ENCODE data around the gene CLCF1.

DNA sequence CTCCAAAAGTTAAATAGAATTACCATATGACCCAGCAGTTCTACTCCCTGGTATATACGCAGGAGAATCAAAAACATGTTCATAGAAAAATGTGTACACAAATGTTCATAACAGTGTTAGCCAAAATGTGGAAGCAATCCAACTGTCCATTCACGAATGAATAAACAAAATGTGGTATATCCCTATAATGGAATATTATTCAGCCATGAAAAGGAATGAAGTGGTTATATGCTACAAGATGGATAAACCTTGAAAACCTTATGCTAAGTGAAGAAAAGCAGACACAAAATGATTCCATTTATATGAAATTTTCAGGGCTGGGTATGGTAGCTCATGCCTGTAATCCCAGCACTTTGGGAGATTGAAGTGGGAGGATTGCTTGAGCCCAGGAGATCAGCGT is 36.1 kb downstream of the CLCF1 start:
- TF ChIP-seq, protein P1, sequence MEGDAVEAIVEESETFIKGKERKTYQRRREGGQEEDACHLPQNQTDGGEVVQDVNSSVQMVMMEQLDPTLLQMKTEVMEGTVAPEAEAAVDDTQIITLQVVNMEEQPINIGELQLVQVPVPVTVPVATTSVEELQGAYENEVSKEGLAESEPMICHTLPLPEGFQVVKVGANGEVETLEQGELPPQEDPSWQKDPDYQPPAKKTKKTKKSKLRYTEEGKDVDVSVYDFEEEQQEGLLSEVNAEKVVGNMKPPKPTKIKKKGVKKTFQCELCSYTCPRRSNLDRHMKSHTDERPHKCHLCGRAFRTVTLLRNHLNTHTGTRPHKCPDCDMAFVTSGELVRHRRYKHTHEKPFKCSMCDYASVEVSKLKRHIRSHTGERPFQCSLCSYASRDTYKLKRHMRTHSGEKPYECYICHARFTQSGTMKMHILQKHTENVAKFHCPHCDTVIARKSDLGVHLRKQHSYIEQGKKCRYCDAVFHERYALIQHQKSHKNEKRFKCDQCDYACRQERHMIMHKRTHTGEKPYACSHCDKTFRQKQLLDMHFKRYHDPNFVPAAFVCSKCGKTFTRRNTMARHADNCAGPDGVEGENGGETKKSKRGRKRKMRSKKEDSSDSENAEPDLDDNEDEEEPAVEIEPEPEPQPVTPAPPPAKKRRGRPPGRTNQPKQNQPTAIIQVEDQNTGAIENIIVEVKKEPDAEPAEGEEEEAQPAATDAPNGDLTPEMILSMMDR (IDR thresholded peaks at IDR 0.05; ENCODE audit: extremely low read depth in 1 of 2, insufficient read depth in 1 of 2, low read depth in 1 of 2, low read length in 2 of 2) = no peak
- TF ChIP-seq FOS (IDR thresholded peaks at IDR 0.05; ENCODE audit: borderline replicate concordance, insufficient read depth, low read length) (no peak), MYC (IDR thresholded peaks at IDR 0.05; ENCODE audit: low read depth, low read length) (no peak), POLR2AphosphoS5 (IDR thresholded peaks at IDR 0.05; ENCODE audit: insufficient read depth, low read depth, low read length) (no peak)

Measured in endothelial cell of umbilical vein (primary cell).